ENCODE results near the gene CCDC24. TPM values are rescaled to one million over a fixed set of nuclear protein-coding genes. Genes with fewer than 3 reads are reported as not detected.
A peak's percentile ranks its signal among the peaks of the same experiment; 100 is the strongest.

CCDC24 gene
- total and polyA plus RNA-seq, 9 of the 15 experiments (the other 6 are each of a cell fraction or from before 2014, with no cell fraction given) = 0.31 to 4.5 (median 1.5) TPM

DNA sequence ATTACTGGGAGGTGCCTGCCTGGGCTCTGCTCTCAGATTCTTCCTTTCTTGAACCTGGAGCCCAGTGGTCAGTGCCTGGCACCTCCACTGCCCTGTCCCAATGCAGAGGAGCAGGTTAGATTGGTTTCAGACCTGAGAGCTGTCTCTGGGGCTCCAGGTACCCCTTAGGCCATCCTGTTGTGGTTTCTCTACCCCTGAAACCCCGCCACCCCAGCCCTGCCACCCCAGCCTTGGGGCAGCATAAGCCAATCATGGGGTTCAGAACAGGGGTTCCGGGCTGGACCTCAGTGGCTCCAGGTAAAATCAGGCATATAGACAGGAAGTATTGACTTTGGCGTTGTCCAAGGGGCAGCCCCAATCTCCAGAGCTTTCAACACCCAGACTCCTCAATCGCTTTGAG is 43.0 kb downstream of the CCDC24 start:
- Histone ChIP-seq H3K9ac (ENCODE audit: insufficient read depth in 1 of 2, low read depth in 2 of 2, low read length in 2 of 2) (peak overlapping the region in 1 of 2 experiments; percentile 64; a peak in 2 of 4 replicates), H3K9me1 (ENCODE audit: control insufficient read depth, insufficient read depth, low read length) (no peaks in the 10 kb centered on the region), H3K36me3 (ENCODE audit: control insufficient read depth, insufficient read depth, low read length) (no peaks in the 10 kb centered on the region), H3K27me3 (ENCODE audit: control insufficient read depth in 2 of 2, insufficient read depth in 2 of 2, low read length in 2 of 2) (no peaks in the 10 kb centered on the region), H3K4me1 (replicated peaks in 1 of 2; ENCODE audit: control insufficient read depth in 2 of 2, insufficient read depth in 2 of 2, low read length in 2 of 2) (peaks cover 61 to 79% of the 10 kb centered on the region in 2 experiments), H4K20me1 (replicated peaks; ENCODE audit: control insufficient read depth, insufficient read depth, low read length) (no peaks in the 10 kb centered on the region), H3K27ac (ENCODE audit: extremely low read depth, low read depth, low read length) (no peak overlapping the region), H3K79me2 (ENCODE audit: control insufficient read depth, insufficient read depth, low read length) (peaks cover 14% of the 10 kb centered on the region; the same call in 2 of the 3 replicates), H3K4me2 (ENCODE audit: insufficient read depth, low read length) (no peak overlapping the region), H2AFZ (ENCODE audit: low read depth, low read length) (no peak overlapping the region), H3K9me3 (replicated peaks; ENCODE audit: control insufficient read depth, insufficient read depth, low read depth, low read length) (no peaks in the 10 kb centered on the region), H3K4me3 (no peak overlapping the region)
- intact Hi-C loops (cut with micrococcal nuclease) = no loop called here
- CTCF ChIA-PET (ENCODE audit: low intra/inter-chr PET ratio) = interaction anchor here (0.7 to 3.7 kb wide), 2 partner anchors 29 to 329 kb away, joined by 3 to 56 read pairs; no protein-coding TSS in a partner anchor
- no TSS peak for BruUV-seq (replicated peaks)
- WGBS (ENCODE audit: insufficient coverage, low coverage, missing lambda C conversion rate) = 98% methylated on average over 4 of the region's 4 CpGs
- DNase-seq (ENCODE audit: extremely low read depth in 1 of 4, low spot score in 3 of 4) = no peak
- in situ Hi-C loops (cut with MboI) = no loop called here
- no peak for FAIRE-seq
- POLR2A ChIA-PET = interaction anchor here (0.6 to 3.2 kb wide), 7 partner anchors 14 to 859 kb away, joined by 3 to 17 read pairs (median 5); no protein-coding TSS in a partner anchor
- ATAC-seq = no peak
- TF ChIP-seq ZNF253 (CRISPR knock-in tag; conservative IDR thresholded peaks at IDR 0.05) (no peak), YBX1 (IDR thresholded peaks at IDR 0.05) (no peak), L3MBTL2 (IDR thresholded peaks at IDR 0.05) (no peak), EZH2 (IDR thresholded peaks at IDR 0.05; ENCODE audit: borderline replicate concordance, low read depth, low read length) (no peak), SREBF2 (CRISPR knock-in tag; IDR thresholded peaks at IDR 0.05) (no peak), STAG1 (CRISPR knock-in tag; IDR thresholded peaks at IDR 0.05; ENCODE audit: borderline replicate concordance) (no peak), ZNF274 (IDR thresholded peaks at IDR 0.05; ENCODE audit: borderline replicate concordance, low read depth, low read length) (no peak), ARID2 (IDR thresholded peaks at IDR 0.05) (no peak), ESRRB (CRISPR knock-in tag; IDR thresholded peaks at IDR 0.05; ENCODE audit: borderline replicate concordance) (no peak)
- TF ChIP-seq, protein P1, sequence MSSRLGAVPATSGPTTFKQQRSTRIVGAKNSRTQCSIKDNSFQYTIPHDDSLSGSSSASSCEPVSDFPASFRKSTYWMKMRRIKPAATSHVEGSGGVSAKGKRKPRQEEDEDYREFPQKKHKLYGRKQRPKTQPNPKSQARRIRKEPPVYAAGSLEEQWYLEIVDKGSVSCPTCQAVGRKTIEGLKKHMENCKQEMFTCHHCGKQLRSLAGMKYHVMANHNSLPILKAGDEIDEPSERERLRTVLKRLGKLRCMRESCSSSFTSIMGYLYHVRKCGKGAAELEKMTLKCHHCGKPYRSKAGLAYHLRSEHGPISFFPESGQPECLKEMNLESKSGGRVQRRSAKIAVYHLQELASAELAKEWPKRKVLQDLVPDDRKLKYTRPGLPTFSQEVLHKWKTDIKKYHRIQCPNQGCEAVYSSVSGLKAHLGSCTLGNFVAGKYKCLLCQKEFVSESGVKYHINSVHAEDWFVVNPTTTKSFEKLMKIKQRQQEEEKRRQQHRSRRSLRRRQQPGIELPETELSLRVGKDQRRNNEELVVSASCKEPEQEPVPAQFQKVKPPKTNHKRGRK (tag; IDR thresholded peaks at IDR 0.05) = no peak
- TF ChIP-seq, protein P2, sequence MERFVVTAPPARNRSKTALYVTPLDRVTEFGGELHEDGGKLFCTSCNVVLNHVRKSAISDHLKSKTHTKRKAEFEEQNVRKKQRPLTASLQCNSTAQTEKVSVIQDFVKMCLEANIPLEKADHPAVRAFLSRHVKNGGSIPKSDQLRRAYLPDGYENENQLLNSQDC (CRISPR knock-in tag; IDR thresholded peaks at IDR 0.05) = no peak
